NCI-H510A (cell line): ENCODE results near the gene KIAA0825.

ENCODE experiments used
- DNase-seq: peaks from one replicate; lab custom pipeline; 2025; lab: John Stamatoyannopoulos, UW

The KIAA0825 gene

GRCh38 chr5:94432499-94432898 lies 185.9 kb downstream of the KIAA0825 start:
- no peak for DNase-seq

DNA sequence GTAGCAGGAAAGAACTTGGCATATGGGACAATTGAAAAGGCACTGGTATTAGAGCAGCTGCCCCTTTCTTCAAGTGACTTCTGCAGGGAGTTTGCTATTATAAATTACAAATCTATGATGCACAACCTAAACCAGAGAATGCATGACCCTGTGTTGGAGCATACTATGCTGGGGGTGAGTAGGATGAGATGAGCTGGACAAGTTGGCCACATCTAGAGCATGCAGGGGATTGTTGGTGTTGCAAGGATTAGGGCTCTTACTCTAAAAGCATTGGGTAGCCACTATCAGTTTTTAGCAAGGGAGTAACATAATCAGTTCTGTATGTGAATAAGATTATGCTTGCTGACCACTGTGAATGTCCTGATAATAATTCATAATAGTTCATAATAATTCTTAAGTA lies 186.7 kb downstream of the KIAA0825 start:
- DNase-seq, result no peak

- no peak for DNase-seq
Observed at GRCh38 chr5:94429566-94429965, 188.8 kb downstream of the KIAA0825 start.

GRCh38 chr5:94425396-94425795 lies 193.0 kb downstream of the KIAA0825 start:
- no peak for DNase-seq

GRCh38 chr5:94423411-94423810 lies 195.0 kb downstream of the KIAA0825 start:
- no peak for DNase-seq

GRCh38 chr5:94422812-94423211 lies 195.6 kb downstream of the KIAA0825 start:
- no peak for DNase-seq

GRCh38 chr5:94420885-94421284 lies 197.5 kb downstream of the KIAA0825 start:
- DNase-seq, result no peak

GRCh38 chr5:94415798-94416197 lies 202.6 kb downstream of the KIAA0825 start:
- no peak for DNase-seq

GRCh38 chr5:94409440-94409839 lies 209.0 kb downstream of the KIAA0825 start:
- DNase-seq, result no peak

GRCh38 chr5:94407023-94407422 lies 211.4 kb downstream of the KIAA0825 start:
- DNase-seq, result no peak

GRCh38 chr5:94403483-94403882 lies 214.9 kb downstream of the KIAA0825 start:
- DNase-seq, result no peak

DNA sequence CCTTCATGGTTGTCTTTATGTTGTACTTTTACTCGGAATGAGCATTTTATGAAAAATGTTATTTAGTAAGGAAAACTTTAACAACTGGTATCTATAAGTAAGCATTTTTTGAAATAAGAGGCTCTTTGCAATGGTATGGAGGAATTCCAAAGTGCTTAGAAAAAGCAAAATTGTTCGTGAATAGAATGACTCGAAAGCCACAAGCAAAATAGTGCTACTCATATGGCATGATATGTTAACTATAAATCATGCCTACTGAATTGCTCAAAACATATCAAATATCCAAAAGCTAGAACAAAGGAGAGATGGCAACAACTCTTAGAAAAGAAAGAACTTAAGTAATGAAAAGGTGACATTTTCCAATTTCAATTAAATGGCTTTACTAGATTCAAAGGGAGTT lies 216.3 kb downstream of the KIAA0825 start:
- no peak for DNase-seq

- no peak for DNase-seq
Observed at GRCh38 chr5:94397508-94397907, 220.9 kb downstream of the KIAA0825 start.

DNA sequence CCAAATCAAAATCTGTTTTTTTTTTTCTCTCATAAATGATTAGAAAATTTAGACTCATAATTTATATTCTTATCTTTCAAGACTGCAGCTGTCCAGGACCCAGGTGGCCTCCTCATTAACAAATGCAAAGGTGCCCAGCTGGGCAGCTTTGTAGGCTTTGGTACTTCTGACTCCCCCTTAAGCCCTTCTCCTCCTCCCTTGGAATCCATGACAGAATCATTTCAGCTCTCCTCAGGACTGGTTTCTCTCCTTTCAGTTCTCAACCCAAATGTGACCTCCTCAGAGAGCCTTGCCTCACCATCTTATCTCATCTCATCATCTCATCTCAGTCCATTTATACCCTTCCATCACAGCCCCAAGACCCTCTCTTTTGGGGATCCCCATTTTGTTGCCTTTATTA lies 221.7 kb downstream of the KIAA0825 start:
- no peak for DNase-seq

DNA sequence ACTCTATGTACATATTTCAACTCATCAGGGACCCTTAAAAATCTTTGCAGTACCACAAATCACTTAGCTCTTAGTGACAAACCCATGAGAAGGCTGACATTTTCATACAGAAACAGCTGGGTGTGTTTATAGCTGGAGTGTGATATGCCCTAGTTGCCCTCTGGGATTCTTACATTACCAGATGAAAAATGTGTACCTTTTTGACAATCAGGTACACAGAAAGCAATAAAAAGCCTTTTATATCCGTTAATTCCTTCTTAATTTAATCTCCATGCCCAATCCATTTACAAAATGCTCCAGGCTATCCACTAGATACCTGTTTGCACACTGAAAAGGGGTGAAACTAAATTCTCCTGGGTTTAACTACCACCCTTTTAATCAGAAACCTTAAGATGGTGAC lies 222.9 kb downstream of the KIAA0825 start:
- DNase-seq, result no peak

DNA sequence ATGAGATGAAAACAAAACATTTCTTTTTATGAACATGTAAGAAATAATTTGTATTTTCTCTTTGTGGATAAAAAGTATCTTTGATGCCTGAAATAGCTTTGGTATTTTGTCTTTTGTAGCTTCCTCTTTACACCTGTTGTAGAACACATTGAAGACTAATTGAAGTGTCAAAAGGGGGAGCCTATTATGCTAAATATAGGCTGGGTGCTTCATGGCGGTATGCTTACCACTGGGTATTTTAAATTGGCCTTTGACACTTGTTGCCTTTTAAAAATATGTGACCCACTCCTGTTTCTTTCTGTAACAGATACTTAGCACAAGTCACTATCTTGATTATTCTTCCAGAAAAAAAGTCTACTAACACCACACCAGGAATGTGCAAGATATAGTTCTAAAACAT lies 226.4 kb downstream of the KIAA0825 start:
- no peak for DNase-seq

DNA sequence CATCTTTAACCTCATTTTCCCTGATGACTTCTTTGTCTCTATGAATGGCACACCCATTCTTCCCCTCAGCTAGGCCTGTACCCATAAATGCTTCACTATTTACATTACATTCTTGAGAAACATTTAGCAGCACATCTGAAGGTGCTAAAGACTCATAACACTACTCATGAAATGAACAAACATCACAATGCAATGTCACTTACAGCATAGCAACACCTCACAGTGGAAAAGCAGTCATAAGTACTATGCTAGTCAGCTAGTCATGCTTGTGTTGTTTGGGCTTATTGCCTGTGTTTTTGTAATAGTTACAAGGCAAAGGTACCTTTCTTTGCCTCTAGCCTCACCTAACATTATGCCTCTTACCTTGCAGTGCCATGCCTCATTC lies 228.9 kb downstream of the KIAA0825 start:
- no peak for DNase-seq

GRCh38 chr5:94388773-94389514 lies 229.5 kb downstream of the KIAA0825 start:
- no peak for DNase-seq

DNA sequence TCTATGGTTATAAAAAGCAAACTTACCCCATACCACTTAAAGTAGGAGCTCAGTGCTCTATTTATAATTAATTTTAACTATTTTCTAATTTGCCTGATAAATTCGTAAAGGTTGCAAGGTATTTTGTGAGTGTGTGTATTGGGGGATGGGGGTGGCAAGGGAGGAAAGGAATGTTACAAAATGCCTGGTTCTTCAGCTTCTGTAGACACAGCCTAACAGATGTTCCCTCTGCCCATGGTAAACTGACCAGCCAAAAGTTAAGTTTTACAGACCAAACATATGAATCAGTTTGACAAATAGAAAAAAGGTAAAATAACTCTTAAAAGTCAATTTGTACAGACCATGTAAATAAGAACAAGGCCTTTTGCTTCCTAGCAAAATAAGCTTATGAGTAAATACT lies 232.6 kb downstream of the KIAA0825 start:
- no peak for DNase-seq

GRCh38 chr5:94378062-94378461 lies 240.3 kb downstream of the KIAA0825 start:
- no peak for DNase-seq

GRCh38 chr5:94376672-94377345 lies 241.6 kb downstream of the KIAA0825 start:
- no peak for DNase-seq

GRCh38 chr5:94375801-94376200 lies 242.6 kb downstream of the KIAA0825 start:
- no peak for DNase-seq

DNA sequence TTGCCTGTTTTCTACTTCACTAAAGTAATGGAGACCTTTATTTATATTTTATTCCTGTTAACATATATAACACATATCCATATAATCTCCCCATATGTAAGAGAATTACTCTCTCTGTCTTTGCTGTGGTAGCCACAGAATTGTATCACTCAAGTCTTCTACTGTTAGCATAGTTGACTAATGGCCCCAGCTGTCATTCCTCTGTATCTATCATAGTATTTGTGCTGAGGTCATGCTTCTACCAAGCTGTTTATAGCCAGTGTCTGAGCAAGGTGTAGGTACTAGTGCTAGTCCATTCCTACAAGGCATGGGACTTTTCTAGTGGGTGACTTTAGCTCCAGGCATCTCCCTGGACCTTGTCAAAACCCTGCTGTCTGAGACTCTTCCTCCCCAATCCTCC lies 244.1 kb downstream of the KIAA0825 start:
- DNase-seq, result no peak

GRCh38 chr5:94367900-94368299 lies 250.5 kb downstream of the KIAA0825 start:
- DNase-seq, result no peak
